Fibroblast of skin of abdomen (primary cell): ENCODE results near the gene ARRB1.

ENCODE experiments used
- DNase-seq: peaks from one replicate; pipeline ENCODE4 v3.0.0-alpha.2; 2013

Gene ARRB1

GRCh38 chr11:75273411-75274391 lies 77.8 kb downstream of the ARRB1 start:
- no peak for DNase-seq

GRCh38 chr11:75272821-75273301 lies 78.6 kb downstream of the ARRB1 start:
- no peak for DNase-seq

- DNase-seq: no peak
These were observed 79.1 kb downstream of the ARRB1 start for GRCh38 chr11:75272391-75272790.

- DNase-seq: no peak
These were observed 79.7 kb downstream of the ARRB1 start for GRCh38 chr11:75271730-75272129.

- no peak for DNase-seq
These were observed 80.5 kb downstream of the ARRB1 start for GRCh38 chr11:75270896-75271418.

- DNase-seq: no peak
These were observed 81.6 kb downstream of the ARRB1 start for GRCh38 chr11:75269896-75270295.

- DNase-seq: no peak
These were observed 82.1 kb downstream of the ARRB1 start for GRCh38 chr11:75269367-75269660.

GRCh38 chr11:75268626-75269366 lies 82.7 kb downstream of the ARRB1 start:
- no peak for DNase-seq

- DNase-seq: no peak
These were observed 84.1 kb downstream of the ARRB1 start for GRCh38 chr11:75267171-75267970.

- no peak for DNase-seq
These were observed 85.5 kb downstream of the ARRB1 start for GRCh38 chr11:75265851-75266531.

GRCh38 chr11:75264971-75265370 lies 86.5 kb downstream of the ARRB1 start:
- no peak for DNase-seq

GRCh38 chr11:75264356-75264755 lies 87.1 kb downstream of the ARRB1 start:
- no peak for DNase-seq

GRCh38 chr11:75263944-75264349 lies 87.5 kb downstream of the ARRB1 start:
- peak; percentile 29 for DNase-seq

GRCh38 chr11:75262961-75263852 lies 88.3 kb downstream of the ARRB1 start:
- DNase-seq: no peak

- no peak for DNase-seq
These were observed 89.0 kb downstream of the ARRB1 start for GRCh38 chr11:75262436-75262835.

- DNase-seq: no peak
These were observed 89.5 kb downstream of the ARRB1 start for GRCh38 chr11:75261902-75262361.

GRCh38 chr11:75260396-75261170 lies 90.9 kb downstream of the ARRB1 start:
- no peak for DNase-seq

GRCh38 chr11:75254326-75254725 lies 97.1 kb downstream of the ARRB1 start:
- no peak for DNase-seq

GRCh38 chr11:75249704-75250103 lies 101.8 kb downstream of the ARRB1 start:
- DNase-seq: no peak

- DNase-seq: no peak
These were observed 102.6 kb downstream of the ARRB1 start for GRCh38 chr11:75248924-75249256.
